HG03108 (cell line): ENCODE data around the gene USP48.

Experiments
- ATAC-seq: cut with Tn5 transposase; IDR thresholded peaks from one replicate; pipeline ENCODE4 v1.9.1; 2021; ENCODE audit warnings: moderate library complexity; ENCODE audit not compliant: unreplicated experiment

The USP48 gene

DNA sequence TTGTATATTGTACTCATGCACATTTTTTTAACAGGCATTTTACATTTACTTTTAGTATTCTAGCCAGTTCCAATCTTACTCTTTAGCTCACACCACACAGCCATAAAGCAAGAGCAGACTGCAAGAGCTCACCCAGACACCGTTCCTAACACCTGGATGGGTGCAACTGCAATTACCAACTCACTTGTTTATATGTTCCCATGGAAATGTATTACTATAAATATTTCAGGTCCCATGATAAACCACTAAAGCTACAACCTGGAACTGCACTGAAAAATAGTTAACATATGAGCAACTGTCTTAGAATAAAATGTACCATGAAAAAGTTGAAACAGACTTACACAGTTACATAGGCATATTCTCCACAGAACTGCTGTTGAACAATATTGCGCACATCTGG is 30.8 kb downstream of the USP48 start:
- no peak for ATAC-seq

DNA sequence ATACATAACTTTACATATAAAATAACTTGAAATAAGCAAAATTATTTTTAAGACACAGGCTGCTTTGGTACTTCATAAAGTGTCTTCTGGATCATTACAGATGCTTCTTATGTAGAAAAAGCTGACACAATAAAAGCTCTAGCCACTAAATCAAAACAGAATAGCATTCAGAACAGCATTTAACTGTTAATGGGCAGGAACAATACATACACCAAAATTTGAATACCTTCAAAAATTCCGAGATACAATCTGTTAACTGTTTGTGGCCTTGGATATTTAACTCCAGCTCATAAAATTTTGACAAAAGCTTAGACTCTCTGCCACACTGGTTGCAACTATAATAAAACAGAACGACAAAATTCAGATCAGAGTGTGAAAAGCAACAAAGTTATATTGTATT is 31.7 kb downstream of the USP48 start:
- no peak for ATAC-seq

DNA sequence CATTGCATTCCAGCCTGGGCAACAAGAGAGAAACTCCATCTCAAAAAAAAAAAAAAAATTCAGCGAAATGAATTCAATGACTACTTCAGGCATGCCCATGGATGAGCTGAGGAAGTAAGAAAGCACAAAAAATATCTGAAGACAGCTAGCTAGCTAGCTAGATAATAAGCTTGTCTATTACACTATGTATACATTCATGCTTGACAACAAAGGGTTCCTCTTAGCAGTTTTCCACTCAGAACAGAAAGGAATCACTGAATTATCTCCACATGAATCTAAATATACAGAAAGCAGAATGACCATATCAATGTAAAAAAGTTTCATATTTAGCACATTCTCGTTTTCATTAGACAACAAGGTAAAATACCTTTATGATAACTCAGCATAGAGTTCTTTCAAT is 32.1 kb downstream of the USP48 start:
- no peak for ATAC-seq

DNA sequence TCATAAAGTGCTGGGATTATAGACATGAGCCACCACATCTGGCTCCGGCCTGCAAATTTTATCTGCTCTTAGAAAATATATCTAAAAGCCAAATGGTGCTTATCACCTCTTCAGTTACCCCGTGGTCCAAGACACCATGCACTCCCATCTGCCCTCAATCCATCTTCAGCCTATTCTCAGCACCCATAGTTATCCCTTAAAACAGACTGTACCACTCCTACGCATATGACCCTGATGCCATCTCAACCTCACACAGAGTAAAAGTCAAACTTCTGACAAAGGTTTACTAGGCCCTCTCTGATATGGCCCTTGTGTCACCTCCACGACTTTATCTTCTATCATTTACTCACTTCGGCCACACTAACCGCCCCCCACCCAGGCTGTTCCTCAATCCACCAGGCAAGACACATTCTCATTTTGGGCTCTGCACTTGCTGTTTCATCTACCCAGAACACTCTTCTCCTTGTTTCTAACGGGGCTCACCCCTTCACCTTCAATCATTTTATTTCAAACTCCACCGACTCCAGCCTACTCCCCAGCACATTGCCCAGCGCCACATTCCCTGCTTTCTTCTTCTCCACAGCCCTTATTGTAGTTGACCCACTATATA is 33.0 kb downstream of the USP48 start:
- no peak for ATAC-seq

DNA sequence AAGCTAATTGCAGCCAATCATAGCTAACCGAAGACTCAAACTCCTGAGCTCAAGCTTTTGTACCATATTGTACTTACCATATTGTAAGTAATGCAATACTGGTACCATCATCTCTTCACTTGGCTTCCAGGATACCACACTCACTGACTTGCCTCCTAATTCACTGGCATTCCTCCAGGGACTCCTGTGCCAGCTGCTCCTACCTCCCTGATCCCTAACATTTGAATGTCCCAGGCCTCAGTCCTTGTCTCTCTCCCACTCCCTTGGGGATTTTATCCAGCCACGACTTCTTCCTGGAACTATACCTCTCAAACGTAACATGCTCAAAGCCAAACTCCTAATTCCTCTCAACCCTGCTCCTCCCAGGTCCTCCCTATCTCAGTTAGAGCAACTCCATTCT is 33.8 kb downstream of the USP48 start:
- ATAC-seq: no peak

DNA sequence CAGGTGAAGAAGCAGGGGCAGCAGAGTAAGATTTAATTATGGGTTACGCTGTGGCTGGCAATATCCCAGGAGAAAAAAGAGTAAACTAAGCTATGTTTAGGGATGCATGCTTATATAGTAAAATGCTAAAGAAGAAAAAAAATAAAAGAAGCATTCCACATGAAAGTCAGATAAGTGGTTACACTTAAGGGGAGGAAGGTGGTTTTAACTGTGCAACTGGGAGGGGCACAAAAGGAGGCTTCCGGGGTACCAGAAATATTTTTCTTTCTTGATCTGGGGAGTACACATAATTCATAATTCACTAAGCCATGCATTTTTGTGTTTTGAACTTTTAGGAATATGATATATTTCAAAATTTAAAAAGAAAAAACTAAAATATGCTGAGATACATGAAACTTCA is 39.5 kb downstream of the USP48 start:
- no peak for ATAC-seq

DNA sequence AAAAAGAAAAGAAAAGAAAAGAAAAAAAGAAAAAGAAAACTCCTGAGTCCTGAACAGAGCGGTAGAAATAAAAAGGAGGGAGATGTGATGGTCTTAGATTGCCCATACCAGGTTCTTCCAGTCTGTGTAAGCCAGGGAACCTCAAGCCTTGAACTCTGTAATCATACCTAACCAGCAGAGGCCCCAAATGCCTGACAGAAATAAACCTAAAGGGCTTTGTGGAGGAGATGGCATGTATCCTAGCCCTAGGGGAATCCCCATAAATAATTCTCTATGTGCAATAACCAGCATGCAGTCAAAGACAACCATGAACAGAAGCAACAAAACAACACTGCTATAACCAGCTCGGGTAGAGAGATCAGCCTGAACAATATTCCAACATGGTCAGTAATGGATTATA is 40.4 kb downstream of the USP48 start:
- ATAC-seq: no peak

DNA sequence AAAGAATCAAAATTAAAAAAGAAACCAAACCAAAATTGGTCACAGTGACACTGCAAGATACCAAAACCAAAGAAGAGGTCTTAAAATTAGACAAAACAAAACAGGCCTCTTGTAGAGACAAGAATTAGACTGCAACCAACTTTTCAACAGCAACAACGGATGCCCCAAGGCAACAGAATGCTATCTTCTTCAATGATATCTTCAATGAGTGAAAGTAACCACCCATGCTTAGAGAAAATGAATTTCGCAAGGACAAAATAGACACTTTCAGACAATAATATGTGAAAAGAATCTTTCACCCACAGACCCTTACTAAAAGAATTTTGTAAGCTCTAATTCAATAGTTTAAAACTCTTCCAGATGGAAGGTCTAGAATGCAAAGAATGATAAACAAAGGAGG is 41.7 kb downstream of the USP48 start:
- ATAC-seq: no peak

DNA sequence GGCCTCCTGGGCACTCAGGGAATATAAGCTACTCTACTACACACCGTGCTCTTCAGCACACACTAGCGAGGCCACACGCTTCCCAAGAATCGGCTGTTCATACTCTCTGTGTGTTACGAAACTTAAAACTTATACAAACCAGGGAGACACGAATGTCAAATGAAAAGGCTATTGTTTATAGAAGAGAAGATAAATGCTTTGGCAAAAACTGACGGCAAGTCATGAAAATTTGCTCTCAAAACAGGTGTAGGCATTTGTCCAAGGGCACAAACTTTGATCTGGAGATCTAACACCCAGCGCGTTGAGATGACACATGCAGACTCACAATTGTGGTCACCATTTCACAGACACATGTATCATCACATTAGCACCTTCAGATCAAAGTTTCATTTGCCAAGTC is 46.1 kb downstream of the USP48 start:
- no peak for ATAC-seq

DNA sequence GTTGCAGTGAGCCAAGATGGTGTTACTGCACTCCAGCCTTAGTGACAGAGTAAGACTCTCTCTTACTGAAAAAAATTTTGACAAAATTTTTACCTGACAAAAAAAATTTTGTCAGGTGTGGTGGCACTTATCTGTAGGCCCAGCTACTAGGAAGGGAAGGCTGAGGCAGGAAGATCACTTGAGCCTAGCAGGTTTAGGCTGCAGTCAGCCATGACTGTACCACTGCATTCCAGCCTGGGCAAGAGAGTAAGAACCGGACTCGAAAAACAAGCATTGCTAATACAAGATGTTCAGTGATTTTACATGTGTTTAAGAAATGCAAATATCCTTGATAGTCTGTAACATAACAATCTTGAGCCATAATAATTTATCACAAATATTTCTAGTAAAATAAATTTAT is 46.9 kb downstream of the USP48 start:
- ATAC-seq: no peak

DNA sequence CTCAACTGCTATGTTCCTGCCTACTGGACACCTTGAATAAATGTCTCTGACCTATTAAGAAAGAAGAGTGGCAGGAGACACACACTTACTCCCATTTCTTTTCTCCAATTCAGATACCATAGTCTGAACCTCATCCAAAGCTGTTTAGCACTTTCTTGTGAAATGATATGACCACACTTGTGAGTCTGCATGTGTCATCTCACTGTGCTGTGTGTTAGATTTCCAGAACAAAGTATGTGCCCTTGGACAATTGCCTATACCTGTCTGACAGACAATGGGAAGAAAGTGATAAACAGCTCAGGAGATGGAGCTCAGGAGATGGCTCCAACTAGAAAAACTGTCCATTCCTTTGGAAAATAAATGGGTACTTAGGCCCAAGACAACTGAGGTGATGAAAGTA is 48.4 kb downstream of the USP48 start:
- no peak for ATAC-seq

DNA sequence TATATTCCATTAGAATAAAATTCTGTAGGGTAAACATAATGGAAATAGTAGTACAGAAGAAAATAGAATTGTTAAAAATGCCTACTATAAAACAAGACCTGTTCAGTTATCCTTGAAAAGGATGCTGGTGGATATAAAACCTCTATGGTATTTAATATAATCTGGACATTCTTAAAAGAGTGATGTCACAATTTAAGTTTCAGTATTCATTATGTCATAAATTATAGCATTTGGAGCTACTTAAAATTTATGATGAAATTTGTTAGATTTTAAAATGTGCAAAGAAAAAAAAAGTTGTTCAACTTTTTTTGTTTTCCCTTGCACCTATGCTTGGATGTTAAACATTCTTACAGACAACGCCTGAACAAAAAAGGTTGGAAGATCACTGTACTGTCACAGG is 50.3 kb downstream of the USP48 start:
- ATAC-seq: no peak

DNA sequence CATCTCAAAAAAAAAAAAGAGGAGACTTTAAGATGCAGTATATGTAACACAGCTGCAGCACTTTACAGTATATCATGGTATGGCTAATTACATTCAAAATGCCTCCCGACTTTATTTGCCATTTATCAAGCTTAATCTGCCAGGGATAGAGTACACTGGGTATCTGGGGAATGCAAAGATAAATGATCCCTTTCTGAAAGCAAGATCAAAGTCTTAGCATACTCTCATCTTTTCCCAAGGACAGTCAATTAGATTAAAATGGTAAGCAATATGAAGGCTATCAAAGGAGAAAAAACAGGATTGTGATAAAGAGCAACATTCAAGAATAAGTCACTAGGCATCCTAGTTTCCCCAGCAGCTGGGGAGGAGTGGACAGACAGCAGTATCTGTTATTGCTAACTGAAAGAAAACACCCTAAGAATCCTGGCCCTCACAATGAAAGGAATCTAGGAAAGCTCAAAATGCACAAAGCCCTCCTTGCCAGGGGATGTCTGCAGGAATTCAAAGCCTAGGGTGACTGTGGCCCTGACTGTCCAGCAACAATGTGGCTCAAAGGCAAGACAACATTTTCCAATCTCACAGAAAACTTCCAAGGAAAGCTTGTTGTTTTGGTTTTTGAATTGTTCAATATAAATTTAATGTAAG is 57.1 kb downstream of the USP48 start:
- ATAC-seq: no peak

DNA sequence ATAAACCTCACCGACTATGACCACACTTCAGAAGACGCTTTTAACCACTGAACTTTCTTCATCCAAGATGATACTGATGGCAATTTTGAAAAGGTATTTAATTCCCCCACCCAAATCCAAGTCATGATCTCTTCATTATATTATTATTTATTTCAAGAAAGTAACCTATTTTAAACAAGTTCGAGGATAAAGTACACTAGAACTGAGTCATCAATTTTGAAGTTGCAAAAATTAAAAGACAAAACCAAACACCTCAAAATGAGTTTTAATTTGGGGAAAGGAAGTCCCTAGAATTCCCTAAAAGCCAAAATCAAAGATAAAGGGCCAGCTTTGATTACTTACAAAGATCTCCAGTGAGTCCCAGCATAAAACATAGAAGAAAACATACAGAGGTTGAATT is 58.4 kb downstream of the USP48 start:
- ATAC-seq: no peak

DNA sequence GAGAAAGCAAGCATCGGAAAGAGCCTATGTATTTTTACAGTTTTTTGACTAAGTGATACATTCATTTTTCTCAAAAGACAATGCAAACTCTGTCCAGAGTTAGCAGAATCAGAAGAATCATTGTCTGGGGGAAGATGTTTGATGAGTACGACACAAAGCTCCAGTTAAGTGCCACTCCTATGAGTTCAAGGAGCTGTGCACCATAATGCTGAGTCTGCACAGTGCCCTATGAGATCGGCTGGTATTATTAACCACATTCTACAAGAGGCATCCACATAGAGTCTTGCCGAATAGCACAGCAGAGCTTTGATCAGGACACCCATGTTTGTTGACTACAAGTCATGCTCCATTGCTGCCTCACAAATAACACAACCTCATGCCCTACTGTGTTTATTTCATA is 58.9 kb downstream of the USP48 start:
- no peak for ATAC-seq

DNA sequence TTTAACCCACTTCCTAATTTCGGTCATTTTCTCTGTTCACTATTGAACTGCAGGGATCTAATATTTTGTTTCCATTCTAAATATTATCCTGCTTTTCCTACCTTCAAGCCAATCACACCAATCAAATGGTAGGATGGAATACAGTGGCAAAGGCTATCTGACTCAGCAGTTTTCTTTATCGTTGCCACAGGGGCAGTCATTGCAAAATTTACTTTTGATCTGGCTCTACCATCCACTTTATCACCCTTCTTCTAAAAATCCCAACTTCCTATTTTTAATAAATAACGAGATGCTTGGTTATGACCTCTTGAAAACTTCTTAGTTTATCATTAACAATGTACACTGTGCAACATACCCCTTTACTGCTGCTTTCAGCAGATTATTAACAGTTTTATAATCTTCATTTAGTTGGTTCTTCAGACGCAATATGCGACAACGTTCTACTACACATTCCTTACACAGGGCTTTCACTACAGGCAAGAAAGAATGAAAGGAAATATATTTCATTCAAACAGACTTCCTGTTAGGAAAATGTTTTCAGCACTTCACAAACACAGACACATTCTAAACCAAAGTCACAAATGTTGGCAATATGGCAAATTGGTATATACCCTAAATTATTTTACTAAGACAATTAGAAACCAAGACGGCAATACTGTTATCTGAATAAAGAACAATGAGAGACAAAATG is 61.5 kb downstream of the USP48 start:
- ATAC-seq: no peak

DNA sequence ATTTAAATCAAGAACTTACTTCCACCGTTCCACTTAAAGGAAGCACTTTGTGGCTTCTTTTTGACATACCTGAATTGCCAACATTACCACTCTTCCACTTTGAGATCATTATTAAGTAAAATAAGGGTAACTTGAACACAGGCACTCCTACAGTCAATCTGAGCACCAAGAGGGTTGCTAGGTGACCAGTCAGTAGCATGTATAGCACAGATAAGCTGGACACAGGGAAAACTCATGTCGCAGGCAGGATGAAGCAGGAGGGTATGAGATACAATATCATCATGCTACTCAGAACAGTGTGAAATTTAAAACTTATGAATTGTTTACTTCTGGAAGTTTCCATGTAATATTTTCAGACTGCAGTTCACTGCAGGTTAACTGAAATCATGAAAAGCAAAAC is 66.8 kb downstream of the USP48 start:
- ATAC-seq: no peak

DNA sequence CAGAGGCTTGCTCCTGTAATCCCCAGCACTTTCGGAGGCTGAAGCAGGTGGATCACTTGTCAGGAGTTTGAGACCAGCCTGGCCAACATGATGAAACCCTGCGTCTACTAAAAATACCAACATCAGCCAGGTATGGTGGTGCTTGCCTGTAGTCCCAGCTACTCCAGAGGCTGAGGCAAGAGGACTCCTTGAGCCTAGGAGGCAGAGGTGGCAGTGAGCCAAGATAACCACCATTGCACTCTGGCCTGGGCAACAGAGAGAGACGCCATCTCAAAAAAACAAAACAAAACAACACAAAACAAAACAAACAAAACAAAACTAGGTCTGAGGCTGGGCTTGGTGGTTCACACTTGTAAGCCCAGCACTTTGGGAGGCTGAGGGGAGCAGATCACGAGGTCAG is 75.1 kb downstream of the USP48 start:
- ATAC-seq: no peak

DNA sequence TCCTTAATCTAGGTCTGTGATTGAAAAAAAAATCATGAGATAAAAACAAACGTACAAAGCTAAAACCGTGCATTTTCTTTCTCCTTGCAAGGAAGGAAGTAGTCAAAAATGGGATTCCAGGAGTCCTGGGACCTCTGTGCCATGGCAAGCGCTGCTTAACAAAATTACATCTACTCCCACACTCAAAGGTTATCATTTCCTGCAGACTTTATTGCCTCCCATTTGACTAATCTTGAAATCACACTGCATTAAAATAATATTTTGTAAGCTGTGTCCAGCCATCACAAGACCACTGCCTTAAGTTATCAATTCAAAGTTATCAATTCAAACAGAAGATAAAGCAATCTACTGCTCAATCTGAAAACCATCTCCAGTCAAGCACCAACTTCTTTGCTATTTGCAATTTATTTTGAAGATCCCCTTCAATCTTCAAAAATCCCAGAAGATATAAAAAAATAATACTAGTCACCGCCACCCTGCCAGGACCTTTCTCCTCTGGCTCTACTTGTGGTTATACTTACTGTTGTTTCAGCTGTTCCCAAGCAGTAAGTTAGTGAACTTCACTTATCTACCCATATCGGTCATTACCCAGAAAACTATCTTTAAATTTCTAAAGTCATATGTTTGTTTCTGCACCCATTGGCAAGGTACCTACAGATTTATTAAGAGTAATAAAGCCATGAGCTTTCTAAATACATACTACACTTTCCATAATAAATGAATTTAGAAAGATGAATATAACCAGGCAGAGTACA is 75.7 kb downstream of the USP48 start:
- ATAC-seq: no peak

DNA sequence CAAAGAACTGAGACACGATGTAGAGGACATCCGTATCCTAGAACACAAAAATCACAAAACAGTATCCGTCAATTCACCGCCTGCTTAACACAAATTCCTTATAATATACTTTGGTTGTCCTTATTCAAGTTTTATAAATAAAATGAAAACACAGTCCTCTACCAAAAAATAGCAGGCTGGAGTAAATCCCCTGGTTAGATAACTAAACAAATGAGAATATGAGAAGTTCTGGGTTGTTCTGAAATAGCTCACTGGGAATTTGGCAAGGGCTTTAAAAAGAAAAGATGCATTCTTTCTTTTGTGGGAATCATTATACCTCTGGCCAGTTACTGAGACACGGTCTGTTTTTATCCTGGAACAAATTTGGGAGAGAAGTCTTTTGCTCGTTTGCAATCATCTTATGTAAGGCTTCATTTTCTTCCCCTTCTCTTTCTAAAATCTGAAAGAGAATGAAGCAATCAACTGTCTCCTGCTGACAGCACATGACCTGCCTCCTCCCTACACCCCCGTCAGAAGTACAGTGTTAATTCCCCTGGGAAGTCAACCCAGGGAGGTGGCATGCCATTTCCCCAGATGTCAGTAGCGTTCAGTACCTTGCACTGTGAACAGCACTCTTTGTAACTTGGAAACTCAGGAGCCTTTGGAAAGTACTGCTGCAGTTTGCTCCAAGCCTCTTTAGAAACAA is 76.7 kb downstream of the USP48 start:
- no peak for ATAC-seq

DNA sequence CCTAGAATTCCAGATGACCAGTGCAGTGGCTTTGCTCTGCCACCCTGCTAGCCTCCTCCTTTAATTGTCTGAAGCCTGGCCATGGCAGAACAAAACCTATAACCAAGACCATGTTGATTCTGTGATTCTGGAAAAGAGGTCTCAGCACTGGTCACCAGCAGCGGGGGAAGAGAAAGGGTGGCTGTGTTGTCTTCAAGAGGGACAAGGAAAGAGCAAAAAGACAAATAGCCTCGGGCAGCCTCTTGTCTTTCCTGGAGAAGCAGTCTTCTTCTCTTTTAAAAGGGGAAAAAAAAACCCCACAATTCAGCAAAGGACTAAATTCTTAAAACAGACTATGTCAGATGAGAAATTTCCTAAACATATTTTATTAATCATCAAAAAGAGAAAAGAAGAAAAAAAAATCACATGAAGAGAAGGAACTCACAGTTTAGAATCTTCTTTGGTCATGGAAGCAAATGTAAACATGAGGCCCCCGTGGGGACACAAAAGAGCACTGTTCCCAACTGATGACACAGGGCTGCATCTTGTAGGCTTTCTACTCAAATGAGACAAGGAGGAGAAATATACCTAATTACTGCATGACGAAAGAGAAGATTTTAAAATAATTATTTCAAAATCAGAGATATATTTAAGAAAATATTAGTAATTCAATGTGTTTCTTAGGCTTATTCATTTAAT is 77.5 kb downstream of the USP48 start:
- ATAC-seq: no peak
